HG03039 (cell line): ENCODE data around the gene C18orf54.
"Not testable (repeated sequence)": the region's sequence is repeated elsewhere in the genome, so short reads cannot be mapped to it uniquely, and the experiment has no call there.

Source experiments
- ATAC-seq: cut with Tn5 transposase; IDR thresholded peaks from one replicate; pipeline ENCODE4 v1.9.1; 2021; ENCODE audit warnings: mild to moderate bottlenecking, moderate library complexity; ENCODE audit not compliant: unreplicated experiment

C18orf54 gene

GRCh38 chr18:54386800-54387495 lies 29.2 kb downstream of the C18orf54 start:
- ATAC-seq, result not testable (repeated sequence)

DNA sequence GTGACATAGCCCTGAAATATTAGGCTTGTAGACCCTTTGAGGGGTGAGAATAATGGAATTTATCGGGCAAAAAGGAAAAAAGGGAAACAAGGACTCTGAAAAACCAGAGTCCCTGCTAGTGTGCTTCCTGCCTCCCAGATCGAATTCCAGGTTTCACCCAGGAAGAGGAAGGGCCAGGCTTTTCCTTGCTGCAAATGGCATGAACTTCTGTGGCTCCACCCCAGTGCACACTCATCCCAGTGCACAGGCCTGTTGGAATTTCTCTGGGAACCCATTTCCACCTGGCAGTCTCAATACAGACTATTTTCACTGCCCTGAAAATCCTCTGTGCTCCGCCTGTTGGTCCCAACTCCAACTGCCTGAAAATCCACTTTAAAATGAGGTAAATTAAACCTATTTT lies 29.9 kb downstream of the C18orf54 start:
- ATAC-seq, result no peak

DNA sequence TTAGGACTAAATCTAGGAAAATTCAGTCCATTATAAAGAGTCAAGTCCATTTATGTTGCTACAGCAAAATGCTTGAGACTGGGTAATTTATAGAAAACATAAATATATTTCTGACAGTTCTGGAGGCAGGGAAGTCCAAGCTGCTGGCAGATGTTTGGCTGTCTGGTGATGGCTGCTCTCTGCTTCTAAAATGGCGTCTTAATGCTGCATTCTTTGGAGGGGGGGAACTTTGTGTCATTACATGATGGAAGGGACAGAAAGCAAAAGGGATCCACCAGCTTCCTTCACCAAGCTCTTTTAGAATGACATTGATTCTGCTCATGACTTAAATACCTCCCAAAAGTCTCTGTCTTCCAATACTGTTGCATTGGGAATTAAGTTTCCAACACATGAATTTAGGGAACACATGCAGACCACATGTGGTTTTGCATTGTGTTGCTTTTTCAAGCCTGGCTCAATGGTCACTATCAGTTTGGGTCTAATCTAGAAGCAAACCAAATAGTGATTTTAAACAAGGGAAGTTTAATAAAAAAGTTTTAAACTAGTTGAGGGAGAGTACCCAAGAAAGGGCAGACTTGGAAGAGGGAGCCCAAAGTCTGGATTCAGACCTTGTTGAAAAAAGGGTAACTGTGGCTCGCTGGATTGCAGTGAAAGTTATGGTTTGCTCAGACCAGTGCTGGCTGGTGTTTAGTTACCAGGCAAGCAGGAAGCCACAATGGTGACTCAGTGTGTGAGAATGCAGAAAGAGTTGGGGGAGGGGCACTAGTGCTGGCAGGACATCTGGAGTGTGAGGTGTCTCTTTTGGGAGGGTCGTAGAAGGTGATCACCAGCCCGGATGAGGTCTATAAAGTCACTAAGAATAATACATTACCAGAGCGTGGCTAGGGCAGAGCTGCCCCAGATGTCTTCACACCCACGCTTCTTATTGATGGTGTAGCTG lies 30.8 kb downstream of the C18orf54 start:
- peak; percentile 86 for ATAC-seq

- no peak for ATAC-seq
Measured at GRCh38 chr18:54389143-54389505, 31.4 kb downstream of the C18orf54 start.

DNA sequence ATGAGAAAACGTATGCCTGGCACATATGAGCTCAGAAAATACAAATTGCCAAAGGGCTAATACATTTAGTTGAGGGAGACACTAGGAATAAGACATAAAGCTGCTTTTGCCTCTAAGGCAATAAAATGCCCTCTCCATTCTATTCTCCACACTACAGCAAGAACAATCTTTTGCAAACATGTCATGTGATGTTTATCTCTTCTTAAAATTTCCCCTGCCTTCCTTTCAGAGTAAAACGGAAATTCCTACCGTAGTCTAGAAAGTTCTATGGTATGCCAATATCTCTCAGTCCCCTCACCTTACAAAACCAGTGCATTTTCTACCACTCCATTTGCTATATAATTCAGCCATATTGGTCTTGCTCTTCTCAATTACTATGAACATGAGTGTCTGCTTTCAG lies 33.1 kb downstream of the C18orf54 start:
- no peak for ATAC-seq

DNA sequence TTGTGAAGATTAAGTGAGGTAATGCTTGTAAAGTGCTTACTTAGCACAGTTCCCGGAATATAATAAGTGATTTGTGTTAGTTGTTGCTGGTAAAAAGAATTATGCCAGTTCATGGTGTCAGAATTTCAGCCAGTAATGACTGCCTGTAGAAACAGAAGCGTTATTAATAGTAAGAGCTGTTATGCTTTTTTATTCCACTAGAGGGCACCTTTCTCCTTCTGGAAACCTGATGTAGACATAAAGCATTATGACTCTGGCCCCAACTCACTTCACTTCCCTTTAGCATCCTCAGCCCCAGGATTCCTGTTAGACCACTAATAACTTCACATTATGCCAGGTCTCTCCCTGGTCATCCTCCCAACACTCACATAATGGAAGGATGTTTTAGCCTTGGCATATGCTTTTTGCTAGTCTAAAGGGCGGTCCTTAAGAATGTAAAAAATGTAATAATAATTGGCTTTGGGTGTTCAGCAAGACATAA lies 34.9 kb downstream of the C18orf54 start:
- no peak for ATAC-seq

DNA sequence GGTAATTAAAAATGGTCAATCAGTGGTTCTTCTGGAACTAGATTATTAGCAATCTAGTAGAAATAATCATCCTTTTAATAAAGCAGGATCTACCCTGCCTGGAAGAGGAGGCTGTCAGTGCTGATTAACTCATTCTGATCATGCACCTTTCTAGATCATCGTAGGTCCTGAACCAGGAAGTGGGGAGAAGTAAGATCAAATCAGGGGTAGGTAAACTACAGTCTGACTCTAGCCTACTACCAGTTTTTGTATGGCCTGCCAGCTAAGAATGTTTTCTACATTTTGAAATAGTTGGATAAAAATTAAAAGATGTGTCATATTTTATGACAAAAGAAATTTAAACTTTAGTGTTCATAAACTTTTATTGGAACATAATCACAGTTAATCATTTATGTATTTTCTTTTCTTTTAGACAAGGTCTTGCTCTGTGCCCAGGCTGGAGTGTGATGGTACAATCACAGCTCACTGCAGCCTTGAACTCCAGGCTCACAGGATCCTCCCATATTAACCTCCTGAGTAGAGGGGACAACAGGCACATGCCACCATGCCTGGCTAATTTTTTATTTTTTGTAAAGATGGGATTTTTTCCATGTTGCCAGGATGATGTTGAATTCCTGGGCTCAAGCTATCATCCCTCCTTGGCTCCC lies 36.1 kb downstream of the C18orf54 start:
- ATAC-seq, result no peak

DNA sequence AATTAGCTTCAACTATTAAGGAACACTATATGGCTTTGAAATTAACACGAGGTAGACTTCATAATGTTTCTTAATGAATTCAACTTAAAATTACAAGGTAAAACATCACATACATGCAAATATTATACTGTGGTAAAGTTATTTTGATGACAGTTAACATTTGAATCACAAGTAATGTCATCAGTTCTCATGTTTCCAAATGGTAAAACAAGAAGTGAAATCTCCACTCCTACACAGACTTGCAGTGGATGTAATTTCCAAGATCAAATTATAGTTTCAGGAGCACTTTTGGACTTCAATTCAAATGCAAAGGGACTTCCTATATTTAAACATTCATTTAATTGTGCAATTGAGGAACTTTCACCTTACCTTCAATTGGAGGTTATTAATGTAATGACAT lies 39.1 kb downstream of the C18orf54 start:
- no peak for ATAC-seq

DNA sequence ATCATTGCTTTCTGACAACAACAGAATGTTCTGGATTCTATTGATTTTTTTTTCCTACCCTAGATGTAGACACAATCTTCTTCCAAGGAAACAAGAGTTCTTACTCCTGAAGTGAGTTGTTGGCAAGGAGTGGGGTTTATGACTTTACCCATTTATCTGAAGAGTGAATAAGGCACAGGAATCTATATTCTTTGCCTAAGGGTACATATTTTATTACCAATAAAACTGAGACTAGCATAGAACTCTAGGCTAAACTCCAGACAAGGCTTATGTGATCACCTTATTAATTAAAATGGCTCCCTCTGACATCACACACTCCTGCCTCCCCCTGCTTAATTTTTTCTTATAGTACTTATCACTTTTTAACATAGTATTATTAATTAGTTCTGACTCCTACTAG lies 47.6 kb downstream of the C18orf54 start:
- no peak for ATAC-seq

DNA sequence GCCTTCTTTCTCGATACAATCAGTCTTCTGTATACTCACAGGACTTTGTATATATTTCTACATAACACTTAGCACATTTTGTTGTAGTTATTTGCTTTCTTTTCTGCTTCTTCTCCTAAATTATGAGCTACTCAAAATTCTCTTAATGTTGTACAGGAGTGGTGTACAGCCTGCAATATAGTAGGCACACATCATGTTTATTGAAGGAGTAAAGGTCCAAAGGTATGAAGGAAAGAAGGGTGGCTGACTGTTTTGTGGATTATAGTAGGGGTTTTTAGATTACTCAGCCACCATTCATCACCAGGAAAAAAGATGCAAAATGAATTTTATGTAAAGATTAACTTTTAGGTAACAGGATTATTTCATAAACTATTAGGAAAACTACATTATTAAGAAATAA lies 54.1 kb downstream of the C18orf54 start:
- no peak for ATAC-seq

DNA sequence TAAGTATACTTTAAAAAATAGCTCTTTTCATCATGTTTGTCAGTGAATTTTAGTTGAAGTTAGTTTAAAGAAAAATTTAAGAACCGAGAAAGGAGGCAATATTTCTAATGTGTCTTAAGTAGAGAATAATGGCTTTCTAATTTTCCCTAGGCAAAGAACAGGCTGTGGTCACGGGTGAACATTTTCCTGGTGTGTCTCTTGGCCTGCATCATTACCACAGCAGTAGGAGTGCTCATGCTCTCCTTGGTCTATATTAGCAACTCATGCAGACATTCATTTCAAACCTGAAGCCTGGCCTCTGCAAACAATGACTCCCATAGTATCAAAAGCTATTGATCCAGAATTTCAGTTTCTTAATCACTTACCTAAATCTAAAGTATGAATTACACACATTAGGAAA lies 57.4 kb downstream of the C18orf54 start:
- no peak for ATAC-seq

- ATAC-seq, result no peak
Measured at GRCh38 chr18:54416436-54416835, 58.7 kb downstream of the C18orf54 start.

DNA sequence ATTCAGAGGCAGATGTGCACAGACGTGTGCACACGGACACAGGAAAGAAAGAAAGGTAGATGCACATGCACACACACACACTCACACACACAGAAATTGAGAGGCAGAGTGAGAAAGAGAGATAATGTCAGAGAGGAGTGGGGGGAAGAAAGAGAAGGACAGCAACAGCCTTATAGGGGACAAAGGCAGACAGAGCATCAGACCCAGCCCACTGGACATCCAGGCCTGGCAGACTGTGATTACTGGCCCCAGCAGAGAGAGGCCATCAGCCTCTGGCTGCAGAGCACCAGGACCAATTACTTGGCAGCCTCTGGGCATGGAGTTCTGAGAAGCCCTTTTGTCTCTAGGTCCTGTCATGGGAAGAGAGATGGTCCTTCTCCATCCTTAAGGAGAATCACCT lies 66.1 kb downstream of the C18orf54 start:
- ATAC-seq, result no peak

GRCh38 chr18:54426085-54426665 lies 68.5 kb downstream of the C18orf54 start:
- ATAC-seq, result no peak
